ENCODE measurements around the gene SPATA20.

Gene SPATA20

GRCh38 chr17:50601823-50602375, 54.9 kb downstream of the SPATA20 start:
- no peak for DNase-seq (ENCODE audit: low read depth)

GRCh38 chr17:50602836-50603235, 55.9 kb downstream of the SPATA20 start:
- DNase-seq (ENCODE audit: low read depth): no peak

- DNase-seq (ENCODE audit: low read depth): no peak
Measured at GRCh38 chr17:50603340-50603739, 56.4 kb downstream of the SPATA20 start.

- DNase-seq (ENCODE audit: low read depth): no peak
Measured at GRCh38 chr17:50604513-50604912, 57.5 kb downstream of the SPATA20 start.

- DNase-seq (ENCODE audit: low read depth): no peak
Measured at GRCh38 chr17:50605429-50605828, 58.5 kb downstream of the SPATA20 start.
